IMR-90 (cell line): ENCODE data around the gene MTUS2.

Experiments
- BHLHE40 ChIP-seq: fragments of 150-350 bp; IDR thresholded peaks from 2 replicates; pipeline ENCODE4 v1.6.1; 2016; ENCODE audit warnings: mild to moderate bottlenecking, low read depth, low read length
- CEBPB ChIP-seq: IDR thresholded peaks from 2 replicates; pipeline ENCODE4 v1.6.1; 2012; ENCODE audit warnings: low read depth, low read length, improper control_type of control experiment
- CTCF ChIP-seq: conservative IDR thresholded peaks from 2 replicates; pipeline ENCODE4 v1.5.1; 2012; ENCODE audit warnings: mild to moderate bottlenecking, low read depth, low read length, improper control_type of control experiment
- ELK1 ChIP-seq: fragments of 150-350 bp; IDR thresholded peaks from 2 replicates; pipeline ENCODE4 v1.6.1; 2016; ENCODE audit warnings: low read depth, mild to moderate bottlenecking, low read length, moderate library complexity, borderline replicate concordance
- POLR2A ChIP-seq: IDR thresholded peaks from 2 replicates; pipeline ENCODE4 v1.6.1; 2012; ENCODE audit warnings: mild to moderate bottlenecking, low read depth, low read length
- RFX5 ChIP-seq: IDR thresholded peaks from 2 replicates; pipeline ENCODE4 v1.8.0; 2012; ENCODE audit warnings: low read depth, mild to moderate bottlenecking, low read length, moderate library complexity
- SMC3 ChIP-seq: fragments of 150-350 bp; IDR thresholded peaks from 2 replicates; pipeline ENCODE4 v1.6.1; 2016; ENCODE audit warnings: low read depth, mild to moderate bottlenecking, antibody characterized with exemption, low read length, moderate library complexity

GRCh38 chr13:29543230-29544215, 723.4 kb downstream of the MTUS2 start:
- TF ChIP-seq CEBPB (no peak), POLR2A (no peak), SMC3 (peak; percentile 34; the same call in 1 of the 2 replicates), BHLHE40 (no peak), CTCF (peak; percentile 26; the same call in 1 of the 2 replicates), RFX5 (no peak), ELK1 (no peak)
